ENCODE data around the gene PRR27.

The PRR27 gene

GRCh38 chr4:70153937-70154336, at the start of gene PRR27:
PRR27 (plus strand) TSS chr4:70154237; CDS start chr4:70154376, 139 bp downstream.
- in situ Hi-C loops (cut with MboI; ENCODE audit: low pct_unique_long_range_greater_than_20kb, low sequenced_read_pairs, unreplicated experiment), result no loop called here
- no peak for DNase-seq (ENCODE audit: low spot score)
- no peak for TF ChIP-seq CTCF (IDR thresholded peaks at IDR 0.05; ENCODE audit: extremely low read depth, insufficient read depth, missing control alignments)

GRCh38 chr4:70110917-70111316, 43.1 kb upstream of the PRR27 start:
- TF ChIP-seq CTCF (IDR thresholded peaks at IDR 0.05; ENCODE audit: extremely low read depth, insufficient read depth, missing control alignments), result no peak
- in situ Hi-C loops (cut with MboI; ENCODE audit: low pct_unique_long_range_greater_than_20kb, low sequenced_read_pairs, unreplicated experiment), result no loop called here
- DNase-seq (ENCODE audit: low spot score), result no peak

GRCh38 chr4:70113656-70114055, 40.4 kb upstream of the PRR27 start:
- TF ChIP-seq CTCF (IDR thresholded peaks at IDR 0.05; ENCODE audit: extremely low read depth, insufficient read depth, missing control alignments), result no peak
- DNase-seq (ENCODE audit: low spot score), result no peak
- in situ Hi-C loops (cut with MboI; ENCODE audit: low pct_unique_long_range_greater_than_20kb, low sequenced_read_pairs, unreplicated experiment), result no loop called here

DNA sequence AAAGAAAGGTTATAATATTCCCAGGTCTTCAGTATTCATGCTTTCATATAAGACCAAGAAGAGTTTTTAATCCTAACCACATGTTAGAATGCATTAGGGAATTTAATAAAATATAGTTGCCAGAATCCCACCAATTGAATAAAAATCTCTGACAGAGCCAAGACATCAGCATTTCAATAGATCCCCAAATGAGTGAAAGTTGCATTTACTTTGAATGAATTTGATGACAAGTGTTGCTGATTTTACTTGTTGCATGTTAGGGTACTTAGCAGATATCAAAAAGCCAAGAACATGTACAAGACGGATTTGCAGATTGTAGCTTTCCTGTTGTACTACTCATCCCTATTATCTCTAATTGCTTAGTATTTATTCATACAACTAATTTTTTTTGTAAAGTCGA, 39.9 kb upstream of the PRR27 start:
- no peak for DNase-seq (ENCODE audit: low spot score)
- TF ChIP-seq CTCF (IDR thresholded peaks at IDR 0.05; ENCODE audit: extremely low read depth, insufficient read depth, missing control alignments), result no peak
- in situ Hi-C loops (cut with MboI; ENCODE audit: low pct_unique_long_range_greater_than_20kb, low sequenced_read_pairs, unreplicated experiment), result no loop called here

- in situ Hi-C loops (cut with MboI; ENCODE audit: low pct_unique_long_range_greater_than_20kb, low sequenced_read_pairs, unreplicated experiment), result no loop called here
- no peak for TF ChIP-seq CTCF (IDR thresholded peaks at IDR 0.05; ENCODE audit: extremely low read depth, insufficient read depth, missing control alignments)
- no peak for DNase-seq (ENCODE audit: low spot score)
These were observed 33.7 kb upstream of the PRR27 start for GRCh38 chr4:70120323-70120722.

DNA sequence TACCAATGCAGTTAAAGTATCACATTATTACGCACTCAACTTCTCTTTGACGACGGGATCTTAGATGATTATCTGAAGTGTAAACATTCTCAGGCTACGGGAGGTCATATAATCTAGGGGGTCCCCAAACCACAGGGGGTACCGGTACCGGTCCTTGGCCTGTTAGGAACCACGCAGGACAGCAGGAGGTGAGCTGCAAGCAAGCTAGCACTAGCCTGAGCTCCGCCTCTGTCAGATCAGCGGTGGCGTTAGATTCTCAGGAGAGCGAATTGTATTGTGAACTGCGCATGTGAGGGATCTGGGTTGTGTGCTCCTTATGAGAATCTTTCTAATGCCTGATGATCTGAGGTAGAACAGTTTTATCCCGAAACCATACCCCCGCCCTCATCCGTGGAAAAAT, 20.6 kb upstream of the PRR27 start:
- no peak for TF ChIP-seq CTCF (IDR thresholded peaks at IDR 0.05; ENCODE audit: extremely low read depth, insufficient read depth, missing control alignments)
- DNase-seq (ENCODE audit: low spot score), result no peak
- in situ Hi-C loops (cut with MboI; ENCODE audit: low pct_unique_long_range_greater_than_20kb, low sequenced_read_pairs, unreplicated experiment), result no loop called here

DNA sequence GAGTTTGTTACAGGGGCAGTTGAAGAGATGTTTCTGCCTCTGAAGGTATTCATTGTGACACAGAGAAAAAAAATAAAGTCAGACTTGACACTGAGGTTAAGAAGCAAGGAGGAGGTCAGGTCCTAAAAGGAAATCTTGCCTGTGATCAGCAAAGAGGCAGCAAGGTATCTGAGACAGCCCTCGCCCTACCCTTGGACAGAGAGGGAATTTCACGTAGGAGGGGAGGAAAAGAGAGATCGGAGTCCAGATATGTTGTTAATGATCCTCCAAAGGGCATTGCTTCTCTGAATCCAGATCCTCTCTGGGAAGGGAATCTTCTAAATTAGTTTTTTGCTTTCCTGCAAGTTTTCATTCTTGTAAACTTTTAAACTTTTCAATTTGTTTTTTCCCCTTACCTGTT, 15.3 kb upstream of the PRR27 start:
- TF ChIP-seq CTCF (IDR thresholded peaks at IDR 0.05; ENCODE audit: extremely low read depth, insufficient read depth, missing control alignments), result no peak
- in situ Hi-C loops (cut with MboI; ENCODE audit: low pct_unique_long_range_greater_than_20kb, low sequenced_read_pairs, unreplicated experiment), result no loop called here
- no peak for DNase-seq (ENCODE audit: low spot score)
